ENCODE data around the gene PPCS.

GRCh38 chr1:42422737-42423136 is 33.6 kb upstream of the PPCS start:
- TF ChIP-seq YY1 (IDR thresholded peaks at IDR 0.05; ENCODE audit: insufficient read depth, insufficient read length) = no peak
- TF ChIP-seq ZNF274 (IDR thresholded peaks at IDR 0.05; ENCODE audit: low read depth, low read length) = no peak

Data from NT2/D1 (cell line).